ENCODE results near the gene STK38L. TPM values are rescaled to one million over a fixed set of nuclear protein-coding genes. Genes with fewer than 3 reads are reported as not detected.
A peak's percentile ranks its signal among the peaks of the same experiment; 100 is the strongest.

The STK38L gene
- total and polyA plus RNA-seq, 10 of the 15 experiments (the other 5 are each of a cell fraction or from before 2014, with no cell fraction given): 43.0 to 154 (median 115) TPM

GRCh38 chr12:27257104-27257843, 13.2 kb downstream of the STK38L start (continued):
- no peak for TF ChIP-seq ZBTB11 (CRISPR knock-in tag; IDR thresholded peaks at IDR 0.05)

- ChIA-PET POLR2A (interaction anchor here (1.2 to 2.9 kb wide), 7 partner anchors 9 to 25 kb away, joined by 3 to 17 read pairs (median 6); partner anchors contain the start of gene STK38L), CTCF (interaction anchor here (0.9 to 2.8 kb wide), 9 partner anchors 9 to 118 kb away, joined by 3 to 8 read pairs (median 4); no protein-coding TSS in a partner anchor), RAD21 (ENCODE audit: unreplicated experiment) (interaction anchor here (0.8 to 21.5 kb wide), 4 partner anchors 11 to 81 kb away, joined by 3 to 282 read pairs (median 16); no protein-coding TSS in a partner anchor), SMC1A (ENCODE audit: uncharacterized antibody, unreplicated experiment) (interaction anchor here (0.7 to 20.4 kb wide), 13 partner anchors 8 to 118 kb away, joined by 3 to 491 read pairs (median 3); partner anchors contain the start of gene STK38L)
- H3K27me3 ChIP-seq (replicated peaks in 1 of 2; ENCODE audit: control insufficient read depth in 2 of 2, insufficient read depth in 2 of 2, low read length in 1 of 2): no peaks in the 10 kb centered on the region
- peaks cover 88% of the 10 kb centered on the region for H3K79me2 ChIP-seq (ENCODE audit: control insufficient read depth, insufficient read depth, low read length)
- DNase-seq (ENCODE audit: low read depth, low spot score): no peak
- H4K20me1 ChIP-seq (ENCODE audit: control insufficient read depth, insufficient read depth): peaks cover 2% of the 10 kb centered on the region; the same call in 1 of the 2 replicates
- no peak overlapping the region for H3K9ac ChIP-seq (ENCODE audit: control insufficient read depth, insufficient read depth, low read length)
- no peak overlapping the region for H2AFZ ChIP-seq (ENCODE audit: control insufficient read depth, low read depth, low read length)
- H3K4me2 ChIP-seq (ENCODE audit: control insufficient read depth, insufficient read depth): peak overlapping the region; percentile 59
- BruUV-seq (replicated peaks): no TSS peak
- peak; percentile 18 for ATAC-seq
- 77% methylated on average over 4 of the region's 4 CpGs for WGBS (ENCODE audit: insufficient coverage, insufficient replicate concordance, low lambda C conversion rate, missing lambda C conversion rate)
- peaks cover 20% of the 10 kb centered on the region for H3K4me1 ChIP-seq (ENCODE audit: control insufficient read depth, insufficient read depth, low read length)
- peak overlapping the region; percentile 39 for H3K27ac ChIP-seq (ENCODE audit: control insufficient read depth, insufficient read depth)
- peaks cover 3% of the 10 kb centered on the region; the same call in 2 of the 3 replicates for H3K9me3 ChIP-seq (replicated peaks; ENCODE audit: control insufficient read depth, insufficient read depth, low read length)
- in situ Hi-C loops (cut with MboI): no loop called here
- no peak for FAIRE-seq
- H3K36me3 ChIP-seq (ENCODE audit: control insufficient read depth in 2 of 2, insufficient read depth in 2 of 2, low read length in 1 of 2): peaks cover 2 to 7% of the 10 kb centered on the region in 2 experiments
- TF ChIP-seq ATF2 (IDR thresholded peaks at IDR 0.05; ENCODE audit: low read length) (0 out of 2 replicates have a peak, but pooled peaks have one; percentile 10), GABPA (IDR thresholded peaks at IDR 0.05; ENCODE audit: low read depth) (no peak)
- peak overlapping the region; percentile 29; the same call in 1 of the 2 replicates for H3K4me3 ChIP-seq
- intact Hi-C loops (cut with micrococcal nuclease; ENCODE audit: unreplicated experiment): no loop called here
Observed at GRCh38 chr12:27260746-27261145, 16.7 kb downstream of the STK38L start.

All from GM12878 (cell line).